Measurements from ENCODE around the gene GPC2.

GRCh38 chr7:100176096-100177044, 811 bp downstream of the GPC2 start:
- TF ChIP-seq CTCF (optimal IDR thresholded peaks at IDR 0.05 in 1 of 3, IDR thresholded peaks at IDR 0.05 in 1 of 3, conservative IDR thresholded peaks at IDR 0.05 in 1 of 3; ENCODE audit: extremely low read depth in 1 of 3, insufficient read depth in 2 of 3, low read length in 3 of 3) (no peak), EZH2 (IDR thresholded peaks at IDR 0.05; ENCODE audit: low read length) (no peak)
